GM13977 (cell line): ENCODE results near the gene PSG7.
"Not testable (repeated sequence)": the region's sequence is repeated elsewhere in the genome, so short reads cannot be mapped to it uniquely, and the experiment has no call there.

Source experiments
- DNase-seq: peaks from one replicate; pipeline ENCODE4 v3.0.0; 2012; ENCODE audit warnings: low spot score
- in situ Hi-C: fragments of 300-500 bp; cut with MboI; formaldehyde crosslinking; loops from one replicate; pipeline ENCODE4 v1.12.0; 2022; ENCODE audit warnings: low sequenced_read_pairs, low pct_unique_long_range_greater_than_20kb, mixed read lengths, inconsistent platforms; ENCODE audit not compliant: unreplicated experiment
- TF ChIP-seq, protein P1 (sequence below): IDR thresholded peaks from 2 replicates; pipeline ENCODE4 v1.5.1; 2012; ENCODE audit warnings: mild to moderate bottlenecking, control low read depth; ENCODE audit not compliant: insufficient read depth; ENCODE audit errors: extremely low read depth, missing control alignments

The PSG7 gene

DNA sequence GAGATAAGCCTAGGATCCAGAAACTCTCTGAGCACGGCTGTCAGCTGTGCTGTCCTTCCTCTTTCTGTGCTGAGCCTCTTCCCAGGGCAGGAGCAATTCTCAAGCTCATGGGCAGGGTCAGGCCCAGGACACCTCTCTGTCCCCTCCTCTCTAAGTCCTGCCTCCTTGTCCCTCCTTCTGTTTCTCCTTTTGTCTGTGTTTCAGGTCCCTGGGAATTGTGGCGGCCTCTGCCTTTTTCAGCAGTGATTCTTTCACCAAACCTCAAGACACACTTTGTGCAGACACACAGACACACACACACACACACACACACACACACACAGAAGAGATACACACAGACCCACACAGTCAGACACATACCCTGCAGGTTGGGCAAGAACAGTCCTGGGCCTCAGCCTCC lies 57.4 kb downstream of the PSG7 start, which contains the start of gene PSG1:
Gene PSG1, minus strand, starts transcription at position 101 of the 400 bp plus-strand sequence. CDS start 132 bp downstream, outside the sequence.
- TF ChIP-seq, protein P1, sequence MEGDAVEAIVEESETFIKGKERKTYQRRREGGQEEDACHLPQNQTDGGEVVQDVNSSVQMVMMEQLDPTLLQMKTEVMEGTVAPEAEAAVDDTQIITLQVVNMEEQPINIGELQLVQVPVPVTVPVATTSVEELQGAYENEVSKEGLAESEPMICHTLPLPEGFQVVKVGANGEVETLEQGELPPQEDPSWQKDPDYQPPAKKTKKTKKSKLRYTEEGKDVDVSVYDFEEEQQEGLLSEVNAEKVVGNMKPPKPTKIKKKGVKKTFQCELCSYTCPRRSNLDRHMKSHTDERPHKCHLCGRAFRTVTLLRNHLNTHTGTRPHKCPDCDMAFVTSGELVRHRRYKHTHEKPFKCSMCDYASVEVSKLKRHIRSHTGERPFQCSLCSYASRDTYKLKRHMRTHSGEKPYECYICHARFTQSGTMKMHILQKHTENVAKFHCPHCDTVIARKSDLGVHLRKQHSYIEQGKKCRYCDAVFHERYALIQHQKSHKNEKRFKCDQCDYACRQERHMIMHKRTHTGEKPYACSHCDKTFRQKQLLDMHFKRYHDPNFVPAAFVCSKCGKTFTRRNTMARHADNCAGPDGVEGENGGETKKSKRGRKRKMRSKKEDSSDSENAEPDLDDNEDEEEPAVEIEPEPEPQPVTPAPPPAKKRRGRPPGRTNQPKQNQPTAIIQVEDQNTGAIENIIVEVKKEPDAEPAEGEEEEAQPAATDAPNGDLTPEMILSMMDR = no peak
- in situ Hi-C loops = no loop called here
- no peak for DNase-seq

DNA sequence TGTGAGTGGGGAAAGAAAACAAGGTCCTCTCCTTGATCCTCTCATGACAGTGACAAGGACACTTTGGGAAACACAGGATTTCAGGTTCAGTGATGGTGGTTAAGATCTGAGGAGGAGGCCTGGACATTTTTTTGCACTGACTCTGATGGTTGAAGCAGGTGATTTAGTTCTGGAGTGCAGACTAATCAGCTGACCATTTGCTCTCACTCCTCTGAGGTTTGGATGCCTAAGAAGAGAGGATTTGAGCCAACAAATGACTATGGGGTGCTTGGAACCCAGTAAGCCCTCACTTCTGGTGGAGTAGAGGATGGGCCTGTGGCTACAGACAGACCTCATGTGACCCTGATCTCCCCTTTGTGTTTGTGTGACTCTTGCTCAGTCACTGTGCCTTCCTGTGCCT lies 60.4 kb downstream of the PSG7 start:
- in situ Hi-C loops, DNase-seq: not testable (repeated sequence)

GRCh38 chr19:42875881-42876280 lies 61.1 kb downstream of the PSG7 start:
- in situ Hi-C loops = not testable (repeated sequence)

GRCh38 chr19:42874901-42875813 lies 61.9 kb downstream of the PSG7 start:
- in situ Hi-C loops, DNase-seq: not testable (repeated sequence)

More at GRCh38 chr19:42875881-42876280, 61.1 kb downstream of the PSG7 start:
- not testable (repeated sequence) for DNase-seq

DNA sequence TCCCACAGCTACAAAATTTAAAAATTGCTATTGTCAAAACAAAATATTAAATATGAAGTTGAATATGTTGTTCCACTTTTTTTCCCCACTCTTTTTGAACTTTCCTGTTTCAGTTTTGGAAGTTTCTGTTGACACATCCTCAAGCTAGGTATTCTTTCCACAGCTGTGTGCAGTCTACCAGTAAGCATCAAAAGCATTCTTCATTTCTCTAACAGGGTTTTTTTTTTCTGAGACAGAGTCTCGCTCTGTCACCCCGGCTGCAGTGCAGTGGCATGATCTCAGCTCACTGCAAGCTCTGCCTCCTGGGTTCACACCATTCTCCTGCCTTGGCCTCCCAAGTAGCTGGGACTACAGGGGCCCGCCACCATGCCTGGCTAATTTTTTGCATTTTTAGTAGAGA lies 62.9 kb downstream of the PSG7 start:
- in situ Hi-C loops, DNase-seq: not testable (repeated sequence)
